CD14-positive monocyte (primary cell): ENCODE results near the gene AP3D1. TPM values are rescaled to one million over a fixed set of nuclear protein-coding genes. Genes with fewer than 3 reads are reported as not detected.

Source experiments
- DNase-seq, 3 donors: peaks; one replicate each; pipeline ENCODE4 v3.0.0-alpha.2; 2011 to 2022
- H2AFZ ChIP-seq: 2 replicates; pipeline ENCODE4 v1.6.0; 2012; ENCODE audit warnings: mild to moderate bottlenecking, low read depth, low read length, inconsistent platforms; ENCODE audit not compliant: insufficient read depth, poor library complexity, severe bottlenecking
- H3K27ac ChIP-seq, 2 donors: 1 replicate in 1 of 2; 2 replicates in 1 of 2; pipeline ENCODE4 v1.5.1; 2012 to 2013; ENCODE audit warnings: low read length in 2 of 2, control low read depth in 1 of 2, inconsistent platforms in 1 of 2, low read depth in 1 of 2, mild to moderate bottlenecking in 1 of 2
- H3K27me3 ChIP-seq, 2 donors: one replicate each; pipeline versions ENCODE4 v1.6.0 to v1.6.1; 2011 to 2013; ENCODE audit warnings: low read length in 2 of 2; ENCODE audit not compliant: control insufficient read depth in 2 of 2, insufficient read depth in 2 of 2
- H3K36me3 ChIP-seq, 2 donors: replicated peaks in 1 of 2; 1 replicate in 1 of 2; 2 replicates in 1 of 2; pipeline versions ENCODE4 v1.5.1 to v1.6.1; 2012 to 2013; ENCODE audit warnings: low read length in 2 of 2, control low read depth in 1 of 2, inconsistent platforms in 1 of 2, mild to moderate bottlenecking in 1 of 2; ENCODE audit not compliant: insufficient read depth in 2 of 2, control insufficient read depth in 1 of 2
- H3K4me1 ChIP-seq, 2 donors: 1 replicate in 1 of 2; 2 replicates in 1 of 2; pipeline versions ENCODE4 v1.5.1 to v1.6.1; 2012 to 2013; ENCODE audit warnings: low read length in 2 of 2, control low read depth in 1 of 2, inconsistent platforms in 1 of 2, mild to moderate bottlenecking in 1 of 2, moderate library complexity in 1 of 2; ENCODE audit not compliant: insufficient read depth in 2 of 2, control insufficient read depth in 1 of 2
- H3K4me2 ChIP-seq: replicated peaks from 2 replicates; pipeline ENCODE3; 2012; ENCODE audit warnings: low read length, moderate library complexity, mild to moderate bottlenecking; ENCODE audit not compliant: poor library complexity, severe bottlenecking; ENCODE audit errors: extremely low read depth
- H3K4me3 ChIP-seq, 3 experiments: fragments of 200-600 bp in 1 of 3; sonication (generic) in 1 of 3; replicated peaks in 1 of 3; 1 replicate in 2 of 3; 2 replicates in 1 of 3; pipeline ENCODE4 v1.5.1; 2011 to 2013; ENCODE audit warnings: low read length in 3 of 3, mild to moderate bottlenecking in 3 of 3, control low read depth in 2 of 3, low read depth in 2 of 3, inconsistent platforms in 1 of 3, moderate library complexity in 1 of 3
- H3K79me2 ChIP-seq: 2 replicates; pipeline ENCODE4 v1.6.0; 2012; ENCODE audit warnings: mild to moderate bottlenecking, control low read depth, inconsistent platforms, low read length, moderate library complexity; ENCODE audit not compliant: insufficient read depth
- H3K9ac ChIP-seq: 2 replicates; pipeline ENCODE4 v1.6.0; 2017; ENCODE audit warnings: low read length, mild to moderate bottlenecking; ENCODE audit not compliant: insufficient read depth, poor library complexity, severe bottlenecking
- H3K9me3 ChIP-seq, 2 donors: replicated peaks in 1 of 2; 1 replicate in 1 of 2; 2 replicates in 1 of 2; pipeline versions ENCODE4 v1.5.1 to v1.6.1; 2012 to 2013; ENCODE audit warnings: low read length in 2 of 2, control low read depth in 1 of 2; ENCODE audit not compliant: control insufficient read depth in 1 of 2, insufficient read depth in 1 of 2
- H4K20me1 ChIP-seq: 2 replicates; pipeline ENCODE4 v1.6.0; 2012; ENCODE audit warnings: mild to moderate bottlenecking, low read length, control low read depth, moderate library complexity; ENCODE audit not compliant: insufficient read depth
- H3K27ac Mint-ChIP-seq, 7 donors: one replicate each; pipeline ENCODE4 v1.8.0; 2020; ENCODE audit warnings: mild to moderate bottlenecking in 7 of 7, mixed read lengths in 7 of 7, moderate library complexity in 6 of 7, inconsistent platforms in 2 of 7
- H3K27me3 Mint-ChIP-seq, 3 donors: one replicate each; pipeline ENCODE4 v1.8.0; 2021 to 2022; ENCODE audit warnings: low read depth in 3 of 3, mild to moderate bottlenecking in 3 of 3, mixed read lengths in 3 of 3, moderate library complexity in 3 of 3, inconsistent platforms in 1 of 3
- H3K36me3 Mint-ChIP-seq, 2 donors: one replicate each; pipeline ENCODE4 v1.8.0; 2020; ENCODE audit warnings: mixed read lengths in 2 of 2, inconsistent platforms in 1 of 2, mild to moderate bottlenecking in 1 of 2
- H3K4me1 Mint-ChIP-seq: one replicate; pipeline ENCODE4 v1.8.0; 2020; ENCODE audit warnings: mild to moderate bottlenecking, mixed read lengths
- H3K4me3 Mint-ChIP-seq, 2 donors: one replicate each; pipeline ENCODE4 v1.8.0; 2020; ENCODE audit warnings: mild to moderate bottlenecking in 2 of 2, mixed read lengths in 2 of 2, moderate library complexity in 1 of 2
- H3K9me3 Mint-ChIP-seq, 7 donors: one replicate each; pipeline ENCODE4 v1.8.0; 2020 to 2022; ENCODE audit warnings: mixed read lengths in 7 of 7, mild to moderate bottlenecking in 6 of 7, moderate library complexity in 6 of 7, inconsistent platforms in 2 of 7
- CTCF ChIP-seq: fragments of 200-600 bp; IDR thresholded peaks from one replicate; pipeline ENCODE4 v1.8.0; 2022; ENCODE audit warnings: antibody characterized with exemption, mild to moderate bottlenecking
- WGBS: methylation state at CpG from one replicate; pipeline ENCODE4 v1.1.5; 2013; ENCODE audit warnings: missing lambda C conversion rate; ENCODE audit not compliant: insufficient coverage; 5-methylcytosine and 5-hydroxymethylcytosine counted together
- intact Hi-C, 2 donors: fragments of 100-400 bp; cut with micrococcal nuclease; formaldehyde crosslinking; loops; one replicate each; pipeline versions ENCODE4 v1.15.0 to v1.15.1; 2023
- polyA plus RNA-seq, 3 donors: library from polyadenylated mRNA; depleted of rRNA in 1 of 3; unstranded in 2 of 3; stranded (reverse) in 1 of 3; fragments of 300-500 nt in 2 of 3; fragments of >200 nt in 1 of 3; fragmentation: Illumina TruSeq in 2 of 3; gene quantifications; 1 replicate in 2 of 3; 2 replicates in 1 of 3; pipeline ENCODE4 v1.2.3, GENCODE V29; 2012 to 2021

The AP3D1 gene
- polyA plus RNA-seq, 3 donors = 9.6 to 105 (median 12.4) TPM

- Mint-ChIP-seq H3K27ac (peak overlapping the region in 1 of 7 donors; percentile 54), H3K36me3 (peaks cover 49 to 83% of the 10 kb centered on the region in 2 donors), H3K27me3 (no peaks in the 10 kb centered on the region), H3K9me3 (no peaks in the 10 kb centered on the region), H3K4me3 (no peak overlapping the region), H3K4me1 (no peaks in the 10 kb centered on the region)
- intact Hi-C loops = no loop called here
- Histone ChIP-seq H3K4me3 (no peak overlapping the region), H3K4me2 (no peak overlapping the region), H3K27ac (no peak overlapping the region), H3K36me3 (peaks cover 49 to 89% of the 10 kb centered on the region in 2 donors), H2AFZ (no peak overlapping the region), H4K20me1 (peaks cover 72% of the 10 kb centered on the region), H3K4me1 (no peaks in the 10 kb centered on the region), H3K79me2 (peaks cover 49% of the 10 kb centered on the region), H3K9me3 (no peaks in the 10 kb centered on the region), H3K9ac (no peak overlapping the region), H3K27me3 (no peaks in the 10 kb centered on the region)
- DNase-seq = no peak
- TF ChIP-seq CTCF = no peak
- 80% methylated on average over 5 of the region's 22 CpGs for WGBS
Measured at GRCh38 chr19:2198317-2198716, 47.0 kb upstream of the AP3D1 start.

GRCh38 chr19:2197270-2197669 is 45.9 kb upstream of the AP3D1 start:
- Mint-ChIP-seq H3K9me3 (no peaks in the 10 kb centered on the region), H3K27me3 (no peaks in the 10 kb centered on the region), H3K36me3 (peaks cover 51 to 83% of the 10 kb centered on the region in 2 donors), H3K4me3 (no peak overlapping the region), H3K4me1 (no peaks in the 10 kb centered on the region), H3K27ac (peak overlapping the region in 3 of 7 donors; percentile 42 to 73 (median 68))
- no peak overlapping the region for H2AFZ ChIP-seq
- no peaks in the 10 kb centered on the region for H3K4me1 ChIP-seq
- no peaks in the 10 kb centered on the region for H3K9me3 ChIP-seq
- peaks cover 57% of the 10 kb centered on the region for H3K79me2 ChIP-seq
- H3K4me2 ChIP-seq = no peak overlapping the region
- TF ChIP-seq CTCF = no peak
- DNase-seq = no peak
- H3K27ac ChIP-seq = no peak overlapping the region
- peaks cover 73% of the 10 kb centered on the region for H4K20me1 ChIP-seq
- no peak overlapping the region for H3K4me3 ChIP-seq
- H3K36me3 ChIP-seq = peaks cover 52 to 89% of the 10 kb centered on the region in 2 donors
- WGBS = 98% methylated on average over 13 of the region's 15 CpGs
- no peak overlapping the region for H3K9ac ChIP-seq
- intact Hi-C loops = no loop called here
- H3K27me3 ChIP-seq = no peaks in the 10 kb centered on the region
